Measurements from ENCODE around the gene PVALEF.

PVALEF gene

GRCh38 chr17:81190591-81190990 lies 25.3 kb downstream of the PVALEF start:
- Histone ChIP-seq H3K9me3 (ENCODE audit: control insufficient read depth, low read depth, low read length) (no peaks in the 10 kb centered on the region), H3K4me3 (ENCODE audit: low read length) (no peak overlapping the region), H3K9ac (ENCODE audit: low read length) (no peak overlapping the region), H3K36me3 (ENCODE audit: control insufficient read depth, low read depth, low read length) (peaks cover 4% of the 10 kb centered on the region), H3K4me1 (ENCODE audit: control insufficient read depth, low read depth, low read length) (no peaks in the 10 kb centered on the region), H3K27me3 (ENCODE audit: control insufficient read depth, insufficient read depth, low read length) (no peaks in the 10 kb centered on the region), H3K27ac (ENCODE audit: low read length) (no peak overlapping the region)

GRCh38 chr17:81191116-81191515 lies 25.8 kb downstream of the PVALEF start:
- peaks cover 6% of the 10 kb centered on the region for H3K36me3 ChIP-seq (ENCODE audit: control insufficient read depth, low read depth, low read length)
- H3K4me3 ChIP-seq (ENCODE audit: low read length): no peak overlapping the region

GRCh38 chr17:81191646-81192045 lies 26.3 kb downstream of the PVALEF start:
- Histone ChIP-seq H3K9ac (ENCODE audit: low read length) (no peak overlapping the region), H3K36me3 (ENCODE audit: control insufficient read depth, low read depth, low read length) (peaks cover 6% of the 10 kb centered on the region), H3K27me3 (ENCODE audit: control insufficient read depth, insufficient read depth, low read length) (no peaks in the 10 kb centered on the region), H3K27ac (ENCODE audit: low read length) (no peak overlapping the region), H3K4me3 (ENCODE audit: low read length) (no peak overlapping the region), H3K4me1 (ENCODE audit: control insufficient read depth, low read depth, low read length) (no peaks in the 10 kb centered on the region), H3K9me3 (ENCODE audit: control insufficient read depth, low read depth, low read length) (no peaks in the 10 kb centered on the region)

More at GRCh38 chr17:81191116-81191515, 25.8 kb downstream of the PVALEF start:
- Histone ChIP-seq H3K27me3 (ENCODE audit: control insufficient read depth, insufficient read depth, low read length) (no peaks in the 10 kb centered on the region), H3K27ac (ENCODE audit: low read length) (no peak overlapping the region), H3K4me1 (ENCODE audit: control insufficient read depth, low read depth, low read length) (no peaks in the 10 kb centered on the region), H3K9ac (ENCODE audit: low read length) (no peak overlapping the region), H3K9me3 (ENCODE audit: control insufficient read depth, low read depth, low read length) (no peaks in the 10 kb centered on the region)

- H3K9ac ChIP-seq (ENCODE audit: low read length): no peak overlapping the region
- H3K4me1 ChIP-seq (ENCODE audit: control insufficient read depth, low read depth, low read length): no peaks in the 10 kb centered on the region
- H3K27me3 ChIP-seq (ENCODE audit: control insufficient read depth, insufficient read depth, low read length): no peaks in the 10 kb centered on the region
- no peak overlapping the region for H3K4me3 ChIP-seq (ENCODE audit: low read length)
- no peaks in the 10 kb centered on the region for H3K9me3 ChIP-seq (ENCODE audit: control insufficient read depth, low read depth, low read length)
- H3K36me3 ChIP-seq (ENCODE audit: control insufficient read depth, low read depth, low read length): peaks cover 6% of the 10 kb centered on the region
- no peak overlapping the region for H3K27ac ChIP-seq (ENCODE audit: low read length)
Observed at GRCh38 chr17:81192386-81193050, 27.2 kb downstream of the PVALEF start.

- no peaks in the 10 kb centered on the region for H3K9me3 ChIP-seq (ENCODE audit: control insufficient read depth, low read depth, low read length)
- H3K27ac ChIP-seq (ENCODE audit: low read length): no peak overlapping the region
- no peaks in the 10 kb centered on the region for H3K27me3 ChIP-seq (ENCODE audit: control insufficient read depth, insufficient read depth, low read length)
- no peaks in the 10 kb centered on the region for H3K4me1 ChIP-seq (ENCODE audit: control insufficient read depth, low read depth, low read length)
- peaks cover 9% of the 10 kb centered on the region for H3K36me3 ChIP-seq (ENCODE audit: control insufficient read depth, low read depth, low read length)
- H3K4me3 ChIP-seq (ENCODE audit: low read length): no peak overlapping the region
- no peak overlapping the region for H3K9ac ChIP-seq (ENCODE audit: low read length)
Observed at GRCh38 chr17:81193051-81193410, 27.7 kb downstream of the PVALEF start.

GRCh38 chr17:81193470-81194224 lies 28.3 kb downstream of the PVALEF start:
- H3K4me3 ChIP-seq (ENCODE audit: low read length): no peak overlapping the region
- peaks cover 12% of the 10 kb centered on the region for H3K36me3 ChIP-seq (ENCODE audit: control insufficient read depth, low read depth, low read length)
- no peaks in the 10 kb centered on the region for H3K9me3 ChIP-seq (ENCODE audit: control insufficient read depth, low read depth, low read length)
- H3K4me1 ChIP-seq (ENCODE audit: control insufficient read depth, low read depth, low read length): no peaks in the 10 kb centered on the region
- H3K9ac ChIP-seq (ENCODE audit: low read length): no peak overlapping the region
- no peak overlapping the region for H3K27ac ChIP-seq (ENCODE audit: low read length)
- no peaks in the 10 kb centered on the region for H3K27me3 ChIP-seq (ENCODE audit: control insufficient read depth, insufficient read depth, low read length)

- Histone ChIP-seq H3K4me3 (ENCODE audit: low read length) (no peak overlapping the region), H3K27ac (ENCODE audit: low read length) (no peak overlapping the region), H3K27me3 (ENCODE audit: control insufficient read depth, insufficient read depth, low read length) (no peaks in the 10 kb centered on the region), H3K9ac (ENCODE audit: low read length) (no peak overlapping the region), H3K36me3 (ENCODE audit: control insufficient read depth, low read depth, low read length) (peaks cover 11% of the 10 kb centered on the region), H3K4me1 (ENCODE audit: control insufficient read depth, low read depth, low read length) (no peaks in the 10 kb centered on the region), H3K9me3 (ENCODE audit: control insufficient read depth, low read depth, low read length) (no peaks in the 10 kb centered on the region)
Observed at GRCh38 chr17:81194225-81194760, 29.0 kb downstream of the PVALEF start.

- H3K36me3 ChIP-seq (ENCODE audit: control insufficient read depth, low read depth, low read length): peaks cover 11% of the 10 kb centered on the region
- H3K9ac ChIP-seq (ENCODE audit: low read length): no peak overlapping the region
- H3K4me1 ChIP-seq (ENCODE audit: control insufficient read depth, low read depth, low read length): no peaks in the 10 kb centered on the region
- no peaks in the 10 kb centered on the region for H3K9me3 ChIP-seq (ENCODE audit: control insufficient read depth, low read depth, low read length)
- H3K27ac ChIP-seq (ENCODE audit: low read length): no peak overlapping the region
- no peak overlapping the region for H3K4me3 ChIP-seq (ENCODE audit: low read length)
- H3K27me3 ChIP-seq (ENCODE audit: control insufficient read depth, insufficient read depth, low read length): no peaks in the 10 kb centered on the region
Observed at GRCh38 chr17:81194941-81195901, 29.9 kb downstream of the PVALEF start.

- Histone ChIP-seq H3K27me3 (ENCODE audit: control insufficient read depth, insufficient read depth, low read length) (no peaks in the 10 kb centered on the region), H3K27ac (ENCODE audit: low read length) (no peak overlapping the region), H3K36me3 (ENCODE audit: control insufficient read depth, low read depth, low read length) (peaks cover 11% of the 10 kb centered on the region), H3K9me3 (ENCODE audit: control insufficient read depth, low read depth, low read length) (no peaks in the 10 kb centered on the region), H3K4me1 (ENCODE audit: control insufficient read depth, low read depth, low read length) (no peaks in the 10 kb centered on the region), H3K9ac (ENCODE audit: low read length) (no peak overlapping the region), H3K4me3 (ENCODE audit: low read length) (no peak overlapping the region)
Observed at GRCh38 chr17:81195941-81196495, 30.7 kb downstream of the PVALEF start.

GRCh38 chr17:81196505-81197408 lies 31.4 kb downstream of the PVALEF start:
- Histone ChIP-seq H3K9ac (ENCODE audit: low read length) (no peak overlapping the region), H3K9me3 (ENCODE audit: control insufficient read depth, low read depth, low read length) (no peaks in the 10 kb centered on the region), H3K4me3 (ENCODE audit: low read length) (no peak overlapping the region), H3K27ac (ENCODE audit: low read length) (no peak overlapping the region), H3K36me3 (ENCODE audit: control insufficient read depth, low read depth, low read length) (peaks cover 11% of the 10 kb centered on the region), H3K27me3 (ENCODE audit: control insufficient read depth, insufficient read depth, low read length) (no peaks in the 10 kb centered on the region), H3K4me1 (ENCODE audit: control insufficient read depth, low read depth, low read length) (no peaks in the 10 kb centered on the region)

Data from iPS-18a (cell line).